Measurements from ENCODE around the gene OVOL2.
A peak's percentile ranks its signal among the peaks of the same experiment; 100 is the strongest.

OVOL2 gene

GRCh38 chr20:18011482-18011881, 46.2 kb downstream of the OVOL2 start:
- DNase-seq, result no peak

- no peak for DNase-seq
These were observed 48.6 kb downstream of the OVOL2 start for GRCh38 chr20:18009116-18009515.

- DNase-seq, result no peak
These were observed 50.0 kb downstream of the OVOL2 start for GRCh38 chr20:18007534-18008292.

- no peak for DNase-seq
These were observed 51.0 kb downstream of the OVOL2 start for GRCh38 chr20:18006684-18007083.

- no peak for DNase-seq
These were observed 51.7 kb downstream of the OVOL2 start for GRCh38 chr20:18005990-18006364.

GRCh38 chr20:18005170-18005989, 52.3 kb downstream of the OVOL2 start:
- no peak for DNase-seq

- DNase-seq, result no peak
These were observed 53.2 kb downstream of the OVOL2 start for GRCh38 chr20:18004384-18005031.

GRCh38 chr20:18003897-18004296, 53.8 kb downstream of the OVOL2 start:
- no peak for DNase-seq

- no peak for DNase-seq
These were observed 56.4 kb downstream of the OVOL2 start for GRCh38 chr20:18001131-18001921.

- DNase-seq, result no peak
These were observed 58.1 kb downstream of the OVOL2 start for GRCh38 chr20:17999566-17999965.

- no peak for DNase-seq
These were observed 59.3 kb downstream of the OVOL2 start for GRCh38 chr20:17998446-17998845.

- peak; percentile 7 to 70 (median 18) for DNase-seq
These were observed 61.5 kb downstream of the OVOL2 start for GRCh38 chr20:17995967-17996819.

- DNase-seq, result no peak
These were observed 64.2 kb downstream of the OVOL2 start for GRCh38 chr20:17993546-17993945.

GRCh38 chr20:17992847-17993513, 64.7 kb downstream of the OVOL2 start:
- no peak for DNase-seq

GRCh38 chr20:17992224-17992637, 65.5 kb downstream of the OVOL2 start:
- DNase-seq, result no peak

GRCh38 chr20:17990278-17990972, 67.3 kb downstream of the OVOL2 start:
- no peak for DNase-seq

- DNase-seq, result peak in 3 of 6 experiments; percentile 56 to 58 (median 56)
These were observed 69.7 kb downstream of the OVOL2 start for GRCh38 chr20:17987988-17988387.

GRCh38 chr20:17985388-17986018, 72.2 kb downstream of the OVOL2 start:
- DNase-seq, result no peak

GRCh38 chr20:17976305-17976704, 81.4 kb downstream of the OVOL2 start:
- DNase-seq, result no peak

All from stimulated activated naive CD4-positive, alpha-beta T cell (primary cell).